HG03521 (cell line): ENCODE results near the gene SRSF4.
"Not testable (repeated sequence)": the region's sequence is repeated elsewhere in the genome, so short reads cannot be mapped to it uniquely, and the experiment has no call there.

ENCODE experiments used
- ATAC-seq: cut with Tn5 transposase; IDR thresholded peaks from one replicate; pipeline ENCODE4 v1.9.1; 2021; ENCODE audit warnings: mild to moderate bottlenecking, moderate library complexity; ENCODE audit not compliant: unreplicated experiment

Gene SRSF4

DNA sequence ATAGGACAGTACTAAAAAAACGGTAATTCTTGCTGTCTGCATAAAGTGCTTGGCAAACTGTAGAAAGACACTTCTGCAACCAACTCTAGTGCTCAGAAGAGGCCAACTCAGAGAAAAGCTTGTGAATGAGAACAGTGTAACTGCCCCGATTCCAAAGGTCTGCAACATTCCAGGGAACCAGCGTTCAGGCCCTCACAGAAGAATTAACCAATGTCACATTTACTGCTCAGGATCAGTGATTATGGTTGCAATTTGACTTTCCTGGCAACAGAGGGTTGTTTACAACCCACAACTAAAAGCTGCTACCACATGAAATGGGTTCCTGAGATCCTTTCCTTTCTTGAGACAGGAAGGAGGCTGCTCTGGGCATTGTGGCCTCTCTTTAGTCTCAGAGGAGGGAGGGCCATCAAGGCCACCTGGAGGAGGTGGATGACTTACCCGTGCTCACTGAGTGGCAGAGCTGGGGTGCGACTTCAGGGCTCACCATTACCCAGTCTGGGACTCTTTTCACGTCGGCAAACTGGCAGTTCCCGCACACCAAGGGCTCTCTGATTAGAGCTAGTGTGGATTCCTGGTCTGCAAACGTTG, 15.3 kb downstream of the SRSF4 start:
- ATAC-seq: no peak

DNA sequence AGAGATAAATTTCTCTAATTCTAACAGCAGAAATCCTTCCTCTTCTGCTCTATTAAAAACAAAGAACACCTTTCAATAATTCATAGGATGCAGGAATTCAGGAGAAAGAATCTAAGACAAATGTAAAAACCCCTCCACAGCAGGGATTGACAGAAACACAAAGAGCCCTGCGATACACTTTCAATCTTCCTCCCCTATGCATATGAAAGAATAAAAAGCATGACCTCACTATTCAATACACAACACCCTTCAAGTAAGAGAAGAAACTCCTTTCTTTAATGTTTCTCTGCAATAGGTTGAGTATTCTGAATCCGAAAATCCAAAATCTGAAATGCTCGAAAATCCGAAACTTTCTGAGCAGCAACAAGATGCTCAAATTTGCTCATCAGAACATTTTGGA, 17.1 kb downstream of the SRSF4 start:
- no peak for ATAC-seq

DNA sequence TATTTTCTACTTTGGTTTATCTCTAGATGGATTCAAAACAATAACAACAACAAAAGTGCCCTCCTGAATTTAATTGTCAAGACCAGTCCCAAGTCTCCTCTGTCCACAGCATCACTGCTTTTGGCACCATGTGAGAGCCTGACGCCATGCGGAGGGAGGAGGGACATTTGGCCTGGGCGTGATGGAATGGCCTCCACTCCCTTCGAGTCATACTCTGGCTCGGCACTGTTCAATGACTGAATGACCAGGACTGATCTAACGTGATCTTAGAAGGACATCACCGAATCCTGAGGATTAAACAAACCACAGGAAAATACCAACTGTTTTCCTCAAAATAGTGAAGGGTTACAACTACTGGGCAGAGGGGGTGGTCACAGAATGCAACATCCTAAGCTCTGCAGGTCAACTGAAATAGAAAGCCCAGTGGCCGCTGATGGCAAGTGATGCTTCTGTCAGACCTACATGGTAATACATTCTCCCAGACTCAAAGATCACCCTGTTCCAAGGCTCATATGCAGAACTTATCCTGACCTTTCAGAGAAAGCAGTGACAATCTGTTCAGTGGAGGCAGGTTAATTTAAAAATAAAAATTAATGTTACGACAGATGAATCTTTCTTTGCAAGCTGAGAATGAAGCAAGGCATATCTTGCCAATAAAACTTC, 19.1 kb downstream of the SRSF4 start:
- ATAC-seq: no peak

DNA sequence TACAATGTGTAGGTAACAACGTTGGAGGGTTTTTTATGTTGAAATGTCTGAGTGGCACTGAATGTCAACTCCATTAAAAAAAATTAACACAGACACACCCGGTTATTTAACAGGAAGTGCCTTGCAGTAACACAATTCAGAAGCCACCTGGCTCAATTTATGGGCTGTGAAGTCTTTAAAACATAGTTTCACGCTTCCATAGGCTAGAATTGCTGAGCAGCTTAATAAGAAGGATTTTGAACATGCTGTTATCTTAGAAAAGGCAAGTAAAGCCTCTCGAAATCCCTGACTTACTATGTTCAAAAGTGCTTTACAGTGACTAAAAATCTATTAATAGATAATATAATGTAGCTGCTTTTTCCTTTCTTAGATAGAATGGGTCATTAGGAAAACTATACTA, 19.7 kb downstream of the SRSF4 start:
- ATAC-seq: no peak

DNA sequence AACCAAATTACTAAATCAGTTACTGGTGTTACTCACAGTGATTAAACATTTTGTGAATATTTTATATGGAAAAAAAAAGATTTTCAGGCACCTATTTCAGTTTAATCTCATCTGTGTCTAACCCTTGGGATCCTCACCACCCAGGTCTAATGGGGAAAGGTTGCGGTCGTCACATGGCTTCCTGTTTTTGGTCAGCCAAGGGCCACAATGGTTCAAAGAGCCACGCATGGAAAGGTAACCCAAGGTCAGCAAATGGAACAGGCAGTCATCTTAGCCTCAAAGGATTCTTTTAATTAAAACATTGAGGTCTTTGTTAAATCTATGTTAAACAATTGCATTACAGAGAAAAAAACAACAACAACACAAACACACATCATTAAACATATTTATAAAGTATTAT, 21.9 kb downstream of the SRSF4 start:
- ATAC-seq: no peak

DNA sequence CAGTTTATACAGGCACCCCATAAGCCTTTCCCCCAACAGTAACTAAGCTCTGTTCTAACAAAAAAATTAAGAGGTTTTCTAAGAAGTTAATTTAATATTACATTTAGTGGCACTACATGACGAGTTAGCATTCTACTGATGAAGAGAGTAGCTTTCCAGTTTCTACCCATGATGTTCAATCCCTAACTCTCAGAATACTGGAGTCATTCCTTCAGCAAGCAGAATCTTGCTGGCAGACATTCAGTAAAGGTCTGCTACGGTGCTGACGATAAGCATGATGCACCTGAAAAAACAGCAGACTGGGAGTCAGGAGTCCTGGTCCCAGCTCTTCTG, 24.5 kb downstream of the SRSF4 start:
- ATAC-seq: no peak

DNA sequence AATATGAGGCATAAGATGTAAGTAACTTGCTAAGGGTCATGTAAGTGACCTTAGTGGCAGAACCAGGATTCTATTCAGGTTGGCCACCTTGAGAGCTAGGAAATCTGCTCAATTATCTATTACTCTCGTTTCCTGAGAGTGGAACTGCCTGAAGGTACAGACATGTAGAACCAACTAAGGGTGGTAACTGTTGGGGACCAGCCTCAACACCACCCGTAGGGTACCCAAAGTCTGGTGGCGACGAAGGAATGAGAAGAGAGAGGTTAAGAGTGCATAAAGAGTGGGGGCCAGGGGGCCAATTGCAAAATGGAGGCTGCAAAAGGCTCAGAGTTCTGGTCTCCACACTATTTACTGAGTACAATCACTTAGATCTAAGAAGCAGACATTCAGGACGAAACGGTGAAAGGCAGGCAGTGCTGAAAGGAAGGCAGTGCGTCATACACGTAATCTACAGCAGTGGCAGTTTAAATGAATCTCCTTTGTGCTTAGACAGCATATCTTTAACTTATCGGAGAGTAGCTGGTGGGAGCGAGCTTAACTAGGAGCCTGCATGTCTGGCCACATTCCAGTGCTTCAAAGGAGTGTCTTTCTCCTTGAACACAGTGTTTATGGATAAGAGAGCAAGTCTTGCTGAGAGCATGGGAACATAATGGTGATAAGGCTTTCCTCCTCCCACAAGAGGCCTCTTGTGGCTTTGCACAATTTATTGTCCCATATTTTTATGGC, 25.0 kb downstream of the SRSF4 start:
- ATAC-seq: no peak

DNA sequence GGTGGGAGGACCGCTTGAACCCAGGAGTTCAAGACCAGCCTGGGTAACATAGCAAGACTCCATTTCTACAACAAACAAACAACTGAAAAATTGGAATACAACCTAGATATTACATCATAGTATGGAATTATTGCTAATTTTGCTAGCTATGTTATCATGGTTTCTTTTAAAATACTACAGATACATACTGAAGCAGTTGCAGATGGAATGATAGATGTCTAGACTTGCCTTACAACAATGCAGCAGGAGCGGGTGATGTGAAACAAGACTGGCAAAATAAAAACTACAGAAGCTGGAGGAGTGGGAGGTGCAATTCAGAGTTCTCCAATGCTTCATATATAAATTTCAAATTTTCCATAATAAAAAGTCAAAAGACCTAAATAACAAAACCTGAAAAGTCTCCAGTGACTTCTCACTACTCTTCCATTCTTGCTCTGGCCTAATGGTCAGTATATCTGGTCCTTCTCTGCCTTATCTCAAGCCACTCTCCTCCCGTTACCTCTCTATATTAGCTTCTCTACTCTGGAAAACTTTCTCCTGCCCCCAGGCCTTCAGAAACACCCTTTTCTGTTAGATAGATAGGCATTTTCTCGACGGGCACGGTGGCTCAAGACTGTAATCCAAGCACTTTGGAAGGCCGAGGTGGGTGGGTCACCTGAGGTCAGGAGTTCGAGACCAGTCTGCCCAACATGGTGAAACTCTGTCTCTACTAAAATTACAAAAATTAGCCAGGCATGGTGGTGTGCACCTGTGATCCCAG, 29.5 kb downstream of the SRSF4 start:
- ATAC-seq: no peak

DNA sequence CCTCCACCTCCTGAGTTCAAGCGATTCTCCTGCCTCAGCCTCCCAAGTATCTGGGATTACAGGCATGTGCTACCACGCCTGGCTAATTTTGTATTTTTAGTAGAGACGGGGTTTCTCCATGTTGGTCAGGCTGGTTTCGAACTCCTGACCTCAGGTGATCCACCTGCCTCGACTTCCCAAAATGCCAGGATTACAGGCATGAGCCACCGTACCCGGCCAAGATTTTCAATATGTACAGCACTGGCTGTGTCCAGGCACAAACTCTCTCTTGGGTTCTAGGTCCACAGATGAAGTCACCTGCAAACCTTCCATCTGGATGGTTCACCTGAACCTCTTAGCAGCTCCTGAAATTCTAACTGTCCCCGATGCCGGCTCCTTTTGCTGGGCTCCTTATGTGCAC, 31.4 kb downstream of the SRSF4 start:
- not testable (repeated sequence) for ATAC-seq

DNA sequence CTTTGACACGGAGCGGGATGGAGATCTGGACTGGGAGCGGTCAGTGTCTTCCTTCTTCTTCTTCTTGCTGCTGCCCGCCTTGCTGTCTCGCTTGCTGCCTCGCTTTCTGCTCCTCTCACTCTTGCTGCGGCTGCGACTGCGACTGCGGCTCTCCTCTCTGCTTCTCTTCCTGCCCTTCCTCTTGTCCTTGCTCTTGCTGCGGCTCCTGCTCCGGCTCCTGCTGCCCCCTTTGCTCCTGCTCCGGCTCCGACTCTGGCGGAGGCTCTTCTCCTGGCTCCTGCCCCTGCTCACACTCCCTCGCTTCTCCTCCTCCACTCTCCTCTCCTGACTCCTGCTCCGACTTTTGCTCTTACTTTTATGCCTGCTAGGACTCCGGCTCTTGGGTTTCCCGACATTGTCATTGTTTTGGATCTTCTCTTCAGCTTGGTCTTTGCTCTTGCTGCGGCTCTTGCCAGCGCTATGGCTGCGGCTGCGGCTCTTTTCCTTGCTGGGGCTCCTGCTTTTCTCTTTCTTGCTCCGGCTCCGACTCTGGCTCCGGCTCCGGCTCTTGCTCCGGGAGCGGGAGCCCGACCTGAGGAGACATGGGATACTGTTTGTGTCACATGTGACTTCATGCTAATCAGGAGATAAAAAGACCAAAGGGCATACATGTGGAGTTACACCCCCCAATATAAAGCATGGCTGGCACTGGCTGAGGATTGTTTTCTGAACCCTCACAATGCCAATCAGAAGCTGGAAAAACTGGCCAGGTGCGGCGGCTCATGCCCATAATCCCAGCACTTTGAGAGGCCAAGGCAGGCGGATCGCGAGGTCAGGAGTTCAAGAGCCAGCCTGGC, 32.8 kb downstream of the SRSF4 start:
- no peak for ATAC-seq

DNA sequence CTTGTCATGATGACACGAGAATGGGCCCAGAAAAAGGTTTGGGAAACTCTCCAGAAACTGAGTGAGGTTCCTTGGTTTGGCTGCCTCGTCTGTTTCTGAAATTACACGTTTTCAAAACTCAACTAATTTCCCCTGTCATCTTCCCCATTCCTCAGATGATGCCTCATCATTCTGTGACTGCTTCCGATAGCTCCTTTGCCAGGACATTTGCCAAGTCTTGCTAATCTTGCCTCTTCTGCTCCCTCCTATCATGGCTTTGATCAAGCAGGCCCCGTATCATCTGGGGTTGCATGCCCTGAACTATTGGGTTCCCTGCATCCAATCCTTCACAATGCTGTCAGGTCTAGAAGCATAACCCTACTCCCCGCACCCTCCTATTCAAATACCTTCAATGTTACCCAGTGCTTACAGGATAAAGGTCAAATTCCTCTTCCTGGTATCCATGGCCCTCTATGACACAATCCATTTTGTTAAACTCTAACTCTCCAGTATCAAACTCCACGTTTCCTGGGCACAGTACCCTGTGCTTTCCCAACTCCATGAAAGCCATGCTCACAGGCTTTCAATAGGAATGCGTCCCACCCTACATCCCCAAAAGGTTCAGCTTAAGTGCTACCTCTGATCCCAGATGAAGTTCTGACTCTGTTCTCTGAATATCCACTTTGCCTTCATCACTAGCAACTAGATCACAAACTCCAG, 35.8 kb downstream of the SRSF4 start:
- ATAC-seq: no peak

DNA sequence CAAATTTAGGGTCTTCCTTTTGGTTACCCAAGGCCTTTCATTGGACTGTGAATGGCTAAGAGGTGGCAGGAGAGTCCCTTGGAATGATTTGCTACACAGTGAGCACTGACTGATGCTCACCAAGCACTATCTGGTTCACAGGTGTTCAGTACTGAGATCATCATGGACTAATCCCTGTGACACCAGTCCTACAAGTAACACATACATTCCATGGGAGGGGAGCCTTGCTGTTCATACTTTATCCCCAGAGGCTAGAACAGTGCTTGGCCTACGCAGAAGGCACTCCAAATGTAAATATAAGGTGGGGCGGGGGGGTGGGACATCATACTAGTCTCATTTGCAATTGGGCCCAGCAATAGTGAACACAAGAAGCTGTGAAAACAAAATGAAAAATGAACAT, 37.5 kb downstream of the SRSF4 start:
- no peak for ATAC-seq

DNA sequence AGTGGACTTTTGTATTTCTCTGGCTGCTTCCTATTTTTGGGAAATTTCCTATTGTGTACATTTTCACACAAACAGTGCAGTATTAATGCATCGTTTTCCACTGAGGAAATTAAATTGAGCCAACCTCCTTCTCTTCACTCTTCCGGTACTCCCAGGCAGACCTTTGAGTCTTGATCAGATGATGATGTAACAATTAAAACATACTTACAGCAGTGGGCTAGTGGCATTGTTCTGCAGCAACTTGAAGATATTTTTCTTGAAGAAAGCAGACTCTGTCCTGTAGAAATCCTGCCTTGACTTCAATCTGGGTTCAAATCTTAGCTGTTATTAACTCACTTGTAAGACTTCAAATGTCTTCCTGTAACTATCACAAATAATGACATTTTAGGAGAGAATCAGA, 39.0 kb downstream of the SRSF4 start:
- no peak for ATAC-seq

DNA sequence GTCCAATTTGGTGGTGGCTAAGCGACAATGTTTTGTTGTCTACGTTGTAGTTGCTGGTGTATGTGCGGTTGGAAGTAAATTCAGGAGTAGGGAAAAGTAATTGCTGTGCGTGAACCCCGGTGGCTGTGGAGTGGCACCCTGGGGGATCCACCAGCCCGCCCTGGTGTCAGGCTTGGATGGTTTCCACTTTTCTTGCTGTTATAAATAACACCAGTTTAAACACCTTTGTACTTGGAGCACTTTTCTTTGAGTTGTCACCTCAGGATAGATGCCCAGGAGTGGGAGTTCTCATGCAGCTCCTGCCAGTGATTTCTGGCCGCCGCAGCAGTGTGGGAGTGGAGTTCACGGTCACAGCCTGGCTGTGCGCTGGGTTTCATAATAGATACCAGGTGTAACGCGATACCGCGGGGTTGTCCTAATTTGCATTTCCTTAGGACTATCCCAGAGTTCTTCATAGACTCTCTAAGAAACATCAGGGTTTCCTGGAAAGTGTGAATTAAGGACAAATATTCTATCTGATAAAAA, 45.2 kb downstream of the SRSF4 start:
- ATAC-seq: no peak

DNA sequence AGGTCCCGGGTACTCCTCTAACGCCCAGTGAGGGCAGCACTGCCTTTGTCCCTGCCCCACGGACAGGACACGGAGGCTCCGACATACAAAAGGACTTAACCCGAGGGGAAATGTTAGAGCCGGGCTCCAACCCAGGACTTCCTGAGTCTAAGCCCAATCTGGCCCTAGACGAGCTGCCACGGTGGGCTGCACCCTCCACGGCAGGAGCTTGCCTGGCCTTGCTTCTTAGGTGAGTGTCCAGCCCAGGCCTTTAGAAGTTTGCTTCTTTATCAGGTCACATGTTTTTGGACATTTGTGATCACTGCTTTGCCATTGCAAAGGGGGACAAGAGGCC, 47.0 kb downstream of the SRSF4 start:
- no peak for ATAC-seq

DNA sequence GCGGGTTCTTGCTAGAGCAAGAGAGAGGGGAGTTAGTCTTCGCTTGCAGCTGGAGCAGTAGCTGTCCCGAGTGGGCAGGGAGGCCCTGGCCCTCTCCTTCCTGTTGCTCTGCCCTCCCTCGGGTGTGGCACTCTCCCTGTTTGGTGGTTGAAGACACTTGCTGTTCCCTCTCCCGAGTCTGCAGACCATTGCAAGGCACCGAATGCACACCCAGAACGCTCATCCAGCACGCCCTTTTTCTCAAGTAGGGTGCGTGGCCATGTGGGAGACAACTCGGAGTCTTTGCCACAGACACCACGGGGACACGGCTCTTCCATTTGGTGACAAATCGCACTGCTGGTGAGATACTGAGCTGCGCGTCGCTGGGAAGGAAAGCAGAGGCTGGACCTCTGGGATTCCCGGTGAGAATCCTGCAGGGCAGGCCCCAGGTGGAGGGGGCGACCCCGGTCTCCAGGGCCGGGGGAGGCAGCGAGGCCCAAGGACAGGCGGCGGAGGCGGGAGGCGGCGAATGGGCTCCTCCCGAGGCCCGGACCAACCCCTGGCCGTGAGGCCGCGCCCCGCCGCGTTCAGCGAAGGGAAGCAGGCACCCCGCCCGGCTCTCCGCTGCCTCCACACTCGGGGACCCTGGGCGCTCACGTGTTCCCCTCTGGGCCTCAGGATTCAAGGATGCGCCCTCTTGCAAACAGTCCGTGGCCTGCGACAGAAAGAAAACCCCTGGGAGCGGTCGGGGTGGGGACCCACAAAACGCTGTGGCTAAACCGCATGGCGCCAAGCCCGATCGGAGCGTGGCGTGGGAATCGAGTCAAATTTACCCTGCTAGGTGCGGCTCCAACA, 47.6 kb downstream of the SRSF4 start:
- ATAC-seq: no peak

DNA sequence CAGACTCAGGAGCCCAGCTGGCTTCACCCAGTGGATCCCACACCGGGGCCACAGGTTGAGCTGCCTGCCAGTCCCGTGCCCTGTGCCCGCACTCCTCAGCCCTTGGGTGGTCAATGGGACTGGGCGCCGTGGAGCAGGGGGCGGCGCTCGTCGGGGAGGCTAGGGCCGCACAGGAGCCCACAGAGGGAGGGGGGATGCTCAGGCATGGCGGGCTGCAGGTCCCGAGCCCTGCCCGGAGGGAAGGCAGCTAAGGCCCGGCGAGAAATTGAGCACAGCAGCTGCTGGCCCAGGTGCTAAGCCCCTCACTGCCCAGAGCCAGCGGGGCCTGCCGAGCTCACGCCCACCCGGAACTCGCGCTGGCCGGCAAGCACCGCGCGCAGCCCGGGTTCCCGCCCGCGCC, 50.6 kb downstream of the SRSF4 start:
- not testable (repeated sequence) for ATAC-seq

DNA sequence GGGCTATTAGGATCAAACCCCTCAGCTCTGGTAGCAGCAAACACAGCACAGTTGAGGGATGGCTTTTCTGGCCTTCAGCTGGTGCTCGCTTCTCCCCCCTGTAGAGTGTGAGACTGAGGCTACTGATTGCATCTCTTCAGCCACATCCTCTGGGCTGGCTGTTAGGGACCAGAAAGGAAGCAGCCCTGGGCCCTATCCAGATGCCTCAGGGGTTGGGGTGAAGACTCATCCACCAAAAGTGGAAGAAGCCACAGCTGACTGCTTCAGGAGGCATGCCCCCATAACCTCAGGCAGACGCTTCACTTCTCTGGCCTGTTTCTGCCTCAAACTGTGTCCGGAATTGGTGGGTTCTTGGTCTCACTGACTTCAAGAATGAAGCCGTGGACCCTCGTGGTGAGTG, 51.8 kb downstream of the SRSF4 start:
- no peak for ATAC-seq

DNA sequence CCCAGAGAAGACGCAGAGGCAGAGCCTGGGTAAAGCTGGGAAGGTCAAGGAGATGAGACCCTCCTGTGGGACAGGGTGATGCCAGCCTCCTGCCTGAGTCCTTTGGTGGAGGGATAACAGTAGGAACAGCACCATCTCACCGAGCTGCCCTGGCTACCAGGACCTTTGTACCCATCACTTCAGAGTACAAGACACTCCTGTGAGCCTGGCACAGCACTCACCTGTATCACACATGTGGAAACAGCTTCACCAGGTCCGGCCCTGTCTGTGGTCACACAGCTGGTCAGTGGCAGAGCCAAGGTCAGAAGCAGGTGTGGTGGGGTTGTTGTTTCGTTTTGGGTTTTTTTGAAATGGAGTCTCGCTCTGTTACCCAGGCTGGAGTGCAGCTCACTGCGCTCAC, 53.0 kb downstream of the SRSF4 start:
- ATAC-seq: no peak
